HEK293 (cell line): ENCODE results near the gene CCNG1.

Source experiments
- BCL11B ChIP-seq: fragments of 450-650 bp; formaldehyde crosslinking; IDR thresholded peaks from 2 replicates; pipeline ENCODE4 v1.5.1; 2016; ENCODE audit warnings: low read depth, missing biosample characterization, missing genetic modification characterization
- HOXD13 ChIP-seq: sonication (generic); formaldehyde crosslinking; IDR thresholded peaks from 2 replicates; pipeline ENCODE4 v1.8.0; 2022; ENCODE audit warnings: missing genetic modification reagents, borderline replicate concordance
- IKZF3 ChIP-seq: fragments of 450-650 bp; IDR thresholded peaks from 2 replicates; pipeline ENCODE4 v1.5.0; 2018; ENCODE audit warnings: missing biosample characterization, mild to moderate bottlenecking, missing genetic modification characterization, moderate library complexity
- KLF10 ChIP-seq: fragments of 450-650 bp; IDR thresholded peaks from 2 replicates; pipeline ENCODE4 v1.5.1; 2018; ENCODE audit warnings: missing biosample characterization, mild to moderate bottlenecking, missing genetic modification characterization
- PRDM10 ChIP-seq: fragments of 450-650 bp; formaldehyde crosslinking; IDR thresholded peaks from 2 replicates; pipeline ENCODE4 v1.5.1; 2016; ENCODE audit warnings: missing biosample characterization, missing genetic modification characterization
- SALL2 ChIP-seq: fragments of 450-650 bp; formaldehyde crosslinking; IDR thresholded peaks from 2 replicates; pipeline ENCODE4 v1.5.0; 2017; ENCODE audit warnings: missing biosample characterization, mild to moderate bottlenecking, missing genetic modification characterization, borderline replicate concordance
- TRIM28 ChIP-seq: IDR thresholded peaks from 2 replicates; pipeline ENCODE4 v1.6.1; 2011; ENCODE audit warnings: low read length, control low read depth, borderline replicate concordance
- ZBTB6 ChIP-seq: fragments of 450-650 bp; formaldehyde crosslinking; IDR thresholded peaks from 2 replicates; pipeline ENCODE4 v1.5.1; 2017; ENCODE audit warnings: missing biosample characterization, missing genetic modification characterization
- ZNF121 ChIP-seq: fragments of 450-650 bp; formaldehyde crosslinking; IDR thresholded peaks from 2 replicates; pipeline ENCODE4 v1.5.1; 2016; ENCODE audit warnings: missing biosample characterization, missing genetic modification characterization
- ZNF184 ChIP-seq: fragments of 450-650 bp; IDR thresholded peaks from 2 replicates; pipeline ENCODE4 v1.5.1; 2018; ENCODE audit warnings: missing biosample characterization, mild to moderate bottlenecking, missing genetic modification characterization
- ZNF335 ChIP-seq: fragments of 450-650 bp; formaldehyde crosslinking; conservative IDR thresholded peaks from 2 replicates; pipeline ENCODE4 v1.5.1; 2016; ENCODE audit warnings: missing biosample characterization, missing genetic modification characterization
- ZNF433 ChIP-seq: fragments of 450-650 bp; formaldehyde crosslinking; IDR thresholded peaks from 2 replicates; pipeline ENCODE4 v1.5.1; 2016; ENCODE audit warnings: missing biosample characterization, missing genetic modification characterization, low read depth
- ZNF510 ChIP-seq: fragments of 450-650 bp; formaldehyde crosslinking; IDR thresholded peaks from 2 replicates; pipeline ENCODE4 v1.5.1; 2018; ENCODE audit warnings: mild to moderate bottlenecking, missing genetic modification characterization, missing biosample characterization; ENCODE audit not compliant: insufficient replicate concordance
- ZNF530 ChIP-seq: fragments of 450-650 bp; formaldehyde crosslinking; IDR thresholded peaks from 2 replicates; pipeline ENCODE4 v1.5.1; 2016; ENCODE audit warnings: low read depth, missing biosample characterization, missing genetic modification characterization
- ZNF544 ChIP-seq: fragments of 450-650 bp; formaldehyde crosslinking; IDR thresholded peaks from 2 replicates; pipeline ENCODE4 v1.5.0; 2017; ENCODE audit warnings: missing biosample characterization, missing genetic modification characterization
- ZNF548 ChIP-seq: fragments of 450-650 bp; formaldehyde crosslinking; IDR thresholded peaks from 2 replicates; pipeline ENCODE4 v1.5.1; 2016; ENCODE audit warnings: missing biosample characterization, missing genetic modification characterization
- TF ChIP-seq, protein P1 (sequence below): fragments of 450-650 bp; formaldehyde crosslinking; IDR thresholded peaks from 2 replicates; pipeline ENCODE4 v1.5.1; 2017; ENCODE audit warnings: missing biosample characterization, missing genetic modification characterization
- TF ChIP-seq, protein P2 (sequence below): fragments of 450-650 bp; formaldehyde crosslinking; optimal IDR thresholded peaks from 2 replicates; pipeline ENCODE3; 2016; ENCODE audit warnings: missing biosample characterization, mild to moderate bottlenecking, missing genetic modification characterization
- TF ChIP-seq, protein P3 (sequence below): fragments of 450-650 bp; formaldehyde crosslinking; IDR thresholded peaks from 2 replicates; pipeline ENCODE4 v1.5.1; 2016; ENCODE audit warnings: missing biosample characterization, missing genetic modification characterization

The CCNG1 gene

GRCh38 chr5:163437309-163438182 lies at the start of gene CCNG1 (continued):
- TF ChIP-seq SALL2 (tag by site-specific recombination) = no peak
- TF ChIP-seq ZNF544 (tag by site-specific recombination) = no peak
- no peak for TF ChIP-seq ZNF184 (tag by site-specific recombination)
- TF ChIP-seq, protein P1, sequence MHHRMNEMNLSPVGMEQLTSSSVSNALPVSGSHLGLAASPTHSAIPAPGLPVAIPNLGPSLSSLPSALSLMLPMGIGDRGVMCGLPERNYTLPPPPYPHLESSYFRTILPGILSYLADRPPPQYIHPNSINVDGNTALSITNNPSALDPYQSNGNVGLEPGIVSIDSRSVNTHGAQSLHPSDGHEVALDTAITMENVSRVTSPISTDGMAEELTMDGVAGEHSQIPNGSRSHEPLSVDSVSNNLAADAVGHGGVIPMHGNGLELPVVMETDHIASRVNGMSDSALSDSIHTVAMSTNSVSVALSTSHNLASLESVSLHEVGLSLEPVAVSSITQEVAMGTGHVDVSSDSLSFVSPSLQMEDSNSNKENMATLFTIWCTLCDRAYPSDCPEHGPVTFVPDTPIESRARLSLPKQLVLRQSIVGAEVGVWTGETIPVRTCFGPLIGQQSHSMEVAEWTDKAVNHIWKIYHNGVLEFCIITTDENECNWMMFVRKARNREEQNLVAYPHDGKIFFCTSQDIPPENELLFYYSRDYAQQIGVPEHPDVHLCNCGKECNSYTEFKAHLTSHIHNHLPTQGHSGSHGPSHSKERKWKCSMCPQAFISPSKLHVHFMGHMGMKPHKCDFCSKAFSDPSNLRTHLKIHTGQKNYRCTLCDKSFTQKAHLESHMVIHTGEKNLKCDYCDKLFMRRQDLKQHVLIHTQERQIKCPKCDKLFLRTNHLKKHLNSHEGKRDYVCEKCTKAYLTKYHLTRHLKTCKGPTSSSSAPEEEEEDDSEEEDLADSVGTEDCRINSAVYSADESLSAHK (tag by site-specific recombination) = no peak
- TF ChIP-seq, protein P2, sequence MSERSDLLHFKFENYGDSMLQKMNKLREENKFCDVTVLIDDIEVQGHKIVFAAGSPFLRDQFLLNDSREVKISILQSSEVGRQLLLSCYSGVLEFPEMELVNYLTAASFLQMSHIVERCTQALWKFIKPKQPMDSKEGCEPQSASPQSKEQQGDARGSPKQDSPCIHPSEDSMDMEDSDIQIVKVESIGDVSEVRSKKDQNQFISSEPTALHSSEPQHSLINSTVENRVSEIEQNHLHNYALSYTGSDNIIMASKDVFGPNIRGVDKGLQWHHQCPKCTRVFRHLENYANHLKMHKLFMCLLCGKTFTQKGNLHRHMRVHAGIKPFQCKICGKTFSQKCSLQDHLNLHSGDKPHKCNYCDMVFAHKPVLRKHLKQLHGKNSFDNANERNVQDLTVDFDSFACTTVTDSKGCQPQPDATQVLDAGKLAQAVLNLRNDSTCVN (tag by site-specific recombination) = peak; percentile 66
- no peak for TF ChIP-seq ZNF530 (tag by site-specific recombination)
- TF ChIP-seq, protein P3, sequence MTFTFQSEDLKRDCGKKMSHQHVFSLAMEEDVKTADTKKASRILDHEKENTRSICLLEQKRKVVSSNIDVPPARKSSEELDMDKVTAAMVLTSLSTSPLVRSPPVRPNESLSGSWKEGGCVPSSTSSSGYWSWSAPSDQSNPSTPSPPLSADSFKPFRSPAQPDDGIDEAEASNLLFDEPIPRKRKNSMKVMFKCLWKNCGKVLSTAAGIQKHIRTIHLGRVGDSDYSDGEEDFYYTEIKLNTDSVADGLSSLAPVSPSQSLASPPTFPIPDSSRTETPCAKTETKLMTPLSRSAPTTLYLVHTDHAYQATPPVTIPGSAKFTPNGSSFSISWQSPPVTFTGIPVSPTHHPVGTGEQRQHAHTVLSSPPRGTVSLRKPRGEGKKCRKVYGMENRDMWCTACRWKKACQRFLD (tag by site-specific recombination) = no peak
- TF ChIP-seq ZNF433 = no peak
- peak; percentile 58 for TF ChIP-seq IKZF3
- TF ChIP-seq ZNF335 (tag by site-specific recombination) = peak; percentile 54; the same call in 1 of the 2 replicates
- TF ChIP-seq BCL11B (tag by site-specific recombination) = no peak
- no peak for TF ChIP-seq HOXD13 (CRISPR knock-in tag)
- TF ChIP-seq KLF10 (tag by site-specific recombination) = peak; percentile 83; the same call in 1 of the 2 replicates
- TF ChIP-seq PRDM10 (tag by site-specific recombination) = peak; percentile 25
- TF ChIP-seq TRIM28 = 0 out of 2 replicates have a peak, but pooled peaks have one; percentile 40
- no peak for TF ChIP-seq ZNF548 (tag by site-specific recombination)
- TF ChIP-seq ZNF510 (tag by site-specific recombination) = peak; percentile 14
- peak; percentile 26; the same call in 1 of the 2 replicates for TF ChIP-seq ZNF121 (tag by site-specific recombination)
- TF ChIP-seq ZBTB6 (tag by site-specific recombination) = no peak
